NCI-H187 (cell line): ENCODE data around the gene SMURF2.
"Not testable (repeated sequence)": the region's sequence is repeated elsewhere in the genome, so short reads cannot be mapped to it uniquely, and the experiment has no call there.

ENCODE experiments used
- DNase-seq, 2 experiments: peaks; one replicate each; lab custom pipeline; 2025; lab: John Stamatoyannopoulos, UW

Gene SMURF2

DNA sequence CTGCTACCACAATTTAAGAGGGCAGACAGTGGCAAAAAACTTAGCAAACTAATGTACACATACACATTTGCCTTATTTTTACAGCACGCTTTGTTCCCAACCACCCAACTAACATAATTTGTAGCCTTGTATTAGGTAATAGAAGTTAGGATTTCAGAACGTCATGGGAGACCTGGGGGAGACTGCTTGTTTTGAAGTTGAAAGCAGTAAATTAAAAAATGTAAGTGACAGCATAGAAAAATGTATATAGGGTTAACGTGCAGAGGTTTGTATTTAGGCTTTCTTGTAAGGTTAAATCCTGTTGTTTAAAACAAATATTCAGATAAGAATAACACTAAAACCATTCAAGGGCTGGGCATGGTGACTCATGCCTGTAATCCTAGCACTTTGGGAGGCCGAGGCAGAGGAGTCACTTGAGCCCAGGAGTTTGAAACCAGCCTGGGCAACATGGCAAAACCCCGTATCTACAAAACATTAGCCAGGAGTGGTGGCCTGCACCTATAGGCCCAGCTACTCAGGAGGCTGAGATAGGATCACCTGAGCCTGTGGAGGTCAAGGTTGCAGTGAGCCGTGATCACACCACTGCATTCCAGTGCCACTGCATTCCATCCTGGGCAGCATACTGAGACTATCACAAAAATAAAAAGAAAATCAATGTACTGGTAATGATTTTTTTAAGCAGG, 2.3 kb upstream of the SMURF2 start:
- DNase-seq = not testable (repeated sequence)

- DNase-seq = not testable (repeated sequence)
Measured at GRCh38 chr17:64663836-64664235, 1.7 kb upstream of the SMURF2 start.

DNA sequence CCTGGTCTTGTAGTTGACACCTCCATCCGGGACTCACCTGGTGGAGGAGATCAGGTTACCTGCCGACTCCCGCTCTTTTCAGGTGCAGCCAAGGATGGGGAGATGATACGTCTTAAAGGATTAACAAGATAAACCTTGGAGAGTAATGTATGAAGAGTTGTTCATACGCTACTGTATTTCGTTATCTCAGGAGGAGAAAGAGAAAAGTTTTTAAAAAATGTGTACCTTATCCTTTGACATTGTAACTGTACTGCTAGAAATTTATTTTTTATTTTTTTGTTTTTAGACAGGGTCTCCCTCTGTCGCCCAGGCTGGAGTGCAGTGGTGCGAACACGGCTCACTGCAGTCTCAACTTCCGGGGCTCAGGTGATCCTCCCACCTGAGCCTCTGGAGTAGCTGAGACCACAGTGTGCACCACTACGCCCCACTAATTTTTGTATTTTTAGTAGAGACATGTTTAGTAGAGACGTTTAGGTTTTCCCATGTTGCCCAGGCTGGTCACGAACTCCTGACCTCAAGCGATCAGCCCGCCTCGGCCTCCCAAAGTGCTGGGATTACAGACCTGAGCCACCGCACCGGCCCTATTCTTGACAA, 764 bp upstream of the SMURF2 start:
- DNase-seq = no peak

- no peak for DNase-seq
Measured at GRCh38 chr17:64661726-64661975, 456 bp downstream of the SMURF2 start.

DNA sequence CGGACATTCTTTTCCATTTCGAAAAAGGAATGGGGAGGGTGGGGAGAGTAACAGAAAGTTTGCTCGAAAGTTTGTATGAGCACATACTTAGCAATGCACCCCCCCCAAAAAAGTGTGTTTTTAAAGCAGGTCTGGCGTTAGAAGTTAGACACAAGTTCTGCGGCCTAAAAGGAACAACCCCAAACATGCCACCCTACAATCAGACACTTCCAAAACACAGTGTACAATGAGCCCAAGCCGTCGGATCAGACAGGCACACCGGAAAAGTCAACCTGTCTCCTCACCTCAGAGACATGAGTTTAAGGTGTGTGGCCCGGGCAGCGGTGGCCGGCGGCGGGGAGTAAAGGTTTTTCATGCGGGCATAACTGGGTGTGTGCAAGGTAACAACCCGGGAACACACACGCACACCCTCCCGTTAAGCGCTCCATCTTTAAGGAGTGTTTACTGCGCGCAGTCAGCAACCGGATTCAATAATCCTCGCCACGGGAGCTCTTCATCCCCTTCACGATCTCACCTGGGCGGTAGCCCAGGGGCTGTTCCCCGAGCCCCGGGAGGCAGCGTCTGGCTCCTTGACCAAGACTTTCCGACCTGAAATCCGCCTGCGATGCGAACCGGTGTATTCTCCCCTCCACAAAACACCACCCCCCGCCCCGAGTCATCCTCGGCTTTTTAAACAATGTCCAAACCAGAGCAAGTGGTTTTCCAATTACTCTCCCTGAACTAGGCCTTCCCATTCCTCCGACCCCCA, 955 bp downstream of the SMURF2 start:
- DNase-seq = peak; percentile 3 to 9

GRCh38 chr17:64660195-64660977, 1.7 kb downstream of the SMURF2 start:
- DNase-seq = not testable (repeated sequence)

- no peak for DNase-seq
Measured at GRCh38 chr17:64658931-64659330, 3.2 kb downstream of the SMURF2 start.

DNA sequence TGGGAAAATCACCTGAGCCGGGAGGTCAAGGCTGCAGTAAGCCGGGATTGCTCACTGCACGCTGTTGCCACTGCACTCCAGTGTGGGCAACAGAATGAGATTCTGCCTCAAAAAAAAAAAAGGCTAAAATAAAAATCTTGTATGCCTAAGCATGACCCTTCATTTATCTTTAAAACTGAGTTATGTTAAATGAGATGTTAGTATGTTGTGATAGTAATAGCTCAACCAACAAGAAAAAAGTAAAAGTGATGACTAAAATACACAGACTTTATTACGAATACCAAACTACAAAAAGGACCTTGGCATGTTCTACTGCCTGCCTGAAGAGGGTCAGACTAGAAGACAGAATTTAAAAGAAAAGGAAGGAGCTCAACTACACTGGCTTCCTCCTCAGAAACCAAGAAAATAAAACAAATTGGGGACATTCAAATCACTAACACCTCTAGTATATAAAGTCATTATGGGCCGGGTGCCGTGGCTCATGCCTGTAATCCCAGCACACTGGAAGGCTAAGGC, 4.4 kb downstream of the SMURF2 start:
- no peak for DNase-seq

- DNase-seq = no peak
Measured at GRCh38 chr17:64655704-64656103, 6.4 kb downstream of the SMURF2 start.

- DNase-seq = no peak
Measured at GRCh38 chr17:64653985-64654355, 8.1 kb downstream of the SMURF2 start.

DNA sequence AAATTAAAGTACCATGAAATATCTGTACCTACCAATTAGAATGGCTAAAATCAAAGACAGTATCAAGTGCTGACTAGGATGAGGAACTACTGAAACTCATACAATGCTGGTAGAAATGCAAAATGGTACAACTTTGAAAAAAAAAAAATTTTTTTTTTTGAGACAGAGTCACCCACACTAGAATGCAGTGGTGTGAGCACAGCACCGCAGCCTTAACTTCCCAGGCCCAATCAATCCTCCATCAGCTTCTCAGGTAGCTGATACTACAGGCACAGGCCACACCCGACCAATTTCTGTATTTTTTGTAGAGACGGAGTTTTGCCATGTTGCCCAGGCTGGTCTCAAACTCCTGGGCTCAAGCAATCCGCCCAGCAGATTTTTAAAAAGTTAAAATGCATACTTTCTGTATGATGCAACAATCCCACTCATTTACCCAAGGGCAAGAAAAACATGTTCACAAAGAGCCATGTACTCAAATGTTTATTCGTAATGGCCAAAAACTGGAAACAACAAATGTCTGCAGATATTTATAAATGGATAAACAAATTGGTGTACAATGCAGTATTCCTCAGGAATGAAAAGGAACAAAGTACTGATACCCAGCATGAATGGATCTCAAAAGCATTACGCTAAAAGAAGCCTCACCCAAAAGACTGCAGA, 8.7 kb downstream of the SMURF2 start:
- DNase-seq = no peak

DNA sequence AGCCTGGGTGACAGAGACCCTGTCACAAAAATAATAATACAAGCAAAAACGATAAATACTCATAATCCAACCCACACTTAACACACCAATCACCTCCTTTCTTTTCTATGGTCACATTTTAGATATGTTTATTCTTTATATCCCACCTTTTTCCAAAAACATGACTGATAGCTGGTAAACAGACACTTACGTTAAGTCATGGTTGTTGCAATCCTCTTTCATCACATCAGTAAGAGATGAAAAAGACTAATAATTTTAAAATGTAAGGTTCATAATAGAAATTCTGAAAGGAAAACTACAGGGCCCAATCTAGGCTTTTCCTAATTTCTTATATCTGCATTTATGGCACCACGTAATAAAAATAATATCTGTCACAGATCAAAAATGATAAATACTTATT, 10.2 kb downstream of the SMURF2 start:
- DNase-seq = no peak

- DNase-seq = no peak
Measured at GRCh38 chr17:64648234-64648633, 13.9 kb downstream of the SMURF2 start.

DNA sequence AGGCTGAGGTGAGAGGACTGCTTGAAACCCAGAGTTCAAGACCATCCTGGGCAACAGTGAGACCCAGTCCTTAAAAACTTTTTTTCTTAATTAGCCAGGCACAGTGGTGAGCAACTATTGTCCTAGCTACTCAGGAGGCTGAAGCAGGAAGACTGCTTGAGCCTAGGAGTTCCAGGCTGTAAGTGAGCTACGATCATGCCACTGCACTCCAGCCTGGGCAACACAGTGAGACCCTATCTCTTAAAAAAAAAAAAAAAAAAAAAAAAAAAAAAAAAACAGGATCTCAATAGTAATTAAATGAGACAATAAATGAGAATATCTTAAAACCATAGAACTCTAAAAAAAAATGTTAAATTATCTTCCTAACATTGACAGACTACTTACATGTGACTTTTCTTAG, 14.3 kb downstream of the SMURF2 start:
- DNase-seq = no peak

DNA sequence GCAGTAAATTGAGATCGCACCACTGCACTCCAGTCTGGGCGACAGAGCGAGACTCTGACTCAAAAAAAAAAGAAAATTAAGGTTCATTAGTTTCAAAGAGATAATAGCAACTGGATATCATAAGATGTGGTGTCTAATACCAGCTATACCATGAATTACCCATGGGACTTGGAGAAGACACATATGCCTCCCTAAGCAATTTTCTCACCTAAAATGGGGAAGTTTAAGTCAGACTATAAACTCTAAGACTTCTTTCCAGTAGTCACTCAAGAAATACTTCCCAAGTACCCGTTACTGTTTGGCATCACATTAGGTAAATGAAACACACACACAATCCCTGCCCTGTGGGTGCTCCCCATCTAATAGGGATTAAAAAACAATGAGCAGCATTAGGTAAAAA, 22.6 kb downstream of the SMURF2 start:
- DNase-seq = no peak

GRCh38 chr17:64638552-64639203, 23.4 kb downstream of the SMURF2 start:
- DNase-seq = no peak

GRCh38 chr17:64635647-64636305, 26.3 kb downstream of the SMURF2 start:
- no peak for DNase-seq

- no peak for DNase-seq
Measured at GRCh38 chr17:64634218-64634617, 27.9 kb downstream of the SMURF2 start.

GRCh38 chr17:64632606-64633005, 29.5 kb downstream of the SMURF2 start:
- no peak for DNase-seq

DNA sequence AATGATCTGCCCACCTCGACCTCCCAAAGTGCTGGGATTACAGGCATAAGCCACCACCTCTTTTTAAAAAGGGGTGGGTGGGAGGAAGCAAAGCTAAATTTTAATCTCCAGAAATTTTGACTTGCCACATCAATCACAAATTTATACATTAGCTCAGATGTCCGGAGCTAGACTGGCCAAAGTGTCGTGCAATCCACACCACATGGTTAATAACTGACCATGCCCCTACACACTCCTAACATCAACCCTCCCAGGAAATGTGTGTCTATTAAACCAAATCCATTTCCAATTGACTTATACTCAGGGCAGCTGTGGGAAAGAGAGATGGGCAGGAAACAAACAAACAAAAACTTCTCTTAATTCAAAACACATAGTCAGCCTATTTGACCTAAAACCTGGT, 29.9 kb downstream of the SMURF2 start:
- no peak for DNase-seq
